ENCODE results near the gene RLN3.

RLN3 gene

DNA sequence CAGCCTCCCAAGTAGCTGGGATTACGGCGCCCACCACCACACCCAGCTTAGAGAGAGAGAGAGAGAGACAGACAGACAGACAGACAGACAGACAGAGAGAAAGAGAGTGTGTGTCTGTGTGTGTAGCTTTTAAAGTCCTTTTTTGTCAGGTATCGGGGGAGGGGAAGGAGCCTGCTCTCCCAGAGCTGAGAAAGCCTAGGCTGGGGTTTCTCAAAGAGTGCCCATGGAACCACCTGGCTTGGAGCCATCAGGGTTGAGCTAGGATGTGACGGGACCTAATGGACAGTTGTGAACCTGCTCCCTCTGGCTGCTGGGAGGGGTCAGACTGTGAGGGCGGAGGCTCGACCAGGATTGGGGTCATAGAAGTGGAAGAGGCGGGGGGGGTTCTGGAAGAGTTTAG is 38.5 kb upstream of the RLN3 start:
- no peak overlapping the region for H3K4me3 ChIP-seq (ENCODE audit: low read depth, low read length)
- no peak for DNase-seq (ENCODE audit: low read depth)

DNA sequence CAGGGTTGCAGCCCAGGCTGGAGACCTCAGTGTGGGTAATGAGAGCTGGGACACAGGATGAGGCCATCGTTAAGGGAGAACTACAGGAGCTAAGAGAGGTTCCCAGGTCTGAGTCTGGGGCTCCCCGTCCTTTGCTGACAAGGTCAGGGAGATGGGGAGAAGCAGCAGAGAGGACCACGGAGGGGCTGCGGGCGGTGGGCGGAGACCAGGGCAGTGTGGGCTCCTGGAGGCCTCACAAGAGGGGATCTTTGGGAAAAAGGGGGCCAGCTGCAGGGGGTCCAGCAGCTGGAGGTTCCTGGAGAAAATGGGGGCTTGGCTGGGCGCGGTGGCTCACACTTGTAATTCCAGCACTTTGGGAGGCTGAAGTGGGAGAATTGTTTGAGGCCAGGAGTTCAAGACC is 37.9 kb upstream of the RLN3 start:
- TF ChIP-seq POLR2A (IDR thresholded peaks at IDR 0.05; ENCODE audit: extremely low read depth, insufficient read length) = no peak
- TF ChIP-seq, protein P1, sequence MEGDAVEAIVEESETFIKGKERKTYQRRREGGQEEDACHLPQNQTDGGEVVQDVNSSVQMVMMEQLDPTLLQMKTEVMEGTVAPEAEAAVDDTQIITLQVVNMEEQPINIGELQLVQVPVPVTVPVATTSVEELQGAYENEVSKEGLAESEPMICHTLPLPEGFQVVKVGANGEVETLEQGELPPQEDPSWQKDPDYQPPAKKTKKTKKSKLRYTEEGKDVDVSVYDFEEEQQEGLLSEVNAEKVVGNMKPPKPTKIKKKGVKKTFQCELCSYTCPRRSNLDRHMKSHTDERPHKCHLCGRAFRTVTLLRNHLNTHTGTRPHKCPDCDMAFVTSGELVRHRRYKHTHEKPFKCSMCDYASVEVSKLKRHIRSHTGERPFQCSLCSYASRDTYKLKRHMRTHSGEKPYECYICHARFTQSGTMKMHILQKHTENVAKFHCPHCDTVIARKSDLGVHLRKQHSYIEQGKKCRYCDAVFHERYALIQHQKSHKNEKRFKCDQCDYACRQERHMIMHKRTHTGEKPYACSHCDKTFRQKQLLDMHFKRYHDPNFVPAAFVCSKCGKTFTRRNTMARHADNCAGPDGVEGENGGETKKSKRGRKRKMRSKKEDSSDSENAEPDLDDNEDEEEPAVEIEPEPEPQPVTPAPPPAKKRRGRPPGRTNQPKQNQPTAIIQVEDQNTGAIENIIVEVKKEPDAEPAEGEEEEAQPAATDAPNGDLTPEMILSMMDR (IDR thresholded peaks at IDR 0.05; ENCODE audit: low read depth, low read length) = no peak
- TF ChIP-seq, protein P2, sequence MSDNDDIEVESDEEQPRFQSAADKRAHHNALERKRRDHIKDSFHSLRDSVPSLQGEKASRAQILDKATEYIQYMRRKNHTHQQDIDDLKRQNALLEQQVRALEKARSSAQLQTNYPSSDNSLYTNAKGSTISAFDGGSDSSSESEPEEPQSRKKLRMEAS (IDR thresholded peaks at IDR 0.05; ENCODE audit: low read depth, low read length) = no peak
- no peak for TF ChIP-seq MYC (IDR thresholded peaks at IDR 0.05; ENCODE audit: low read depth, low read length)
- DNase-seq (ENCODE audit: low read depth) = no peak
- no peak overlapping the region for H3K4me3 ChIP-seq (ENCODE audit: low read depth, low read length)

More for the DNA sequence above, 38.5 kb upstream of the RLN3 start:
- TF ChIP-seq MYC (IDR thresholded peaks at IDR 0.05; ENCODE audit: low read depth, low read length) (no peak), POLR2A (IDR thresholded peaks at IDR 0.05; ENCODE audit: extremely low read depth, insufficient read length) (no peak)
- TF ChIP-seq, protein P2 (IDR thresholded peaks at IDR 0.05; ENCODE audit: low read depth, low read length) = no peak
- TF ChIP-seq, protein P1 (IDR thresholded peaks at IDR 0.05; ENCODE audit: low read depth, low read length) = no peak

DNA sequence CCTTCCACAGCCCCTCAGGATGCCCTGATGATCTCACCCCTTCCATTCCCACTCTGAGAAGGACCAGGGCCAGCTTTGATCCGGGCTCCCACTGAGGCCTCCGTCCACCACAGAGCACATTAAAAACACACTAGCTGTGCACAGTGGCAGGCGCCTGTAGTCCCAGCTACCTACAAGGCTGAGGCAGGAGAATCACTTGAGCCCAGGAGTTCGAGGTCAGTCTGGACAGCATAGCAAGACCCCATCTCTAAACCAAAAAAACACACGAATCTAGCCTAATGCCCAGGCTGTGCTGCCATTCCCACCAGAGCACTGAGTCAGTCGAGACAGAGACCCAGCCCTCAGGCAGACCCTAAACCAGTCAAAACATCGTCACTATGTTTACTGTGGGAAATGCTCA is 35.9 kb upstream of the RLN3 start:
- H3K4me3 ChIP-seq (ENCODE audit: low read depth, low read length) = no peak overlapping the region
- DNase-seq (ENCODE audit: low read depth) = no peak
- TF ChIP-seq POLR2A (IDR thresholded peaks at IDR 0.05; ENCODE audit: extremely low read depth, insufficient read length) = no peak
- TF ChIP-seq, protein P2 (IDR thresholded peaks at IDR 0.05; ENCODE audit: low read depth, low read length) = no peak
- TF ChIP-seq, protein P1 (IDR thresholded peaks at IDR 0.05; ENCODE audit: low read depth, low read length) = no peak
- no peak for TF ChIP-seq MYC (IDR thresholded peaks at IDR 0.05; ENCODE audit: low read depth, low read length)

DNA sequence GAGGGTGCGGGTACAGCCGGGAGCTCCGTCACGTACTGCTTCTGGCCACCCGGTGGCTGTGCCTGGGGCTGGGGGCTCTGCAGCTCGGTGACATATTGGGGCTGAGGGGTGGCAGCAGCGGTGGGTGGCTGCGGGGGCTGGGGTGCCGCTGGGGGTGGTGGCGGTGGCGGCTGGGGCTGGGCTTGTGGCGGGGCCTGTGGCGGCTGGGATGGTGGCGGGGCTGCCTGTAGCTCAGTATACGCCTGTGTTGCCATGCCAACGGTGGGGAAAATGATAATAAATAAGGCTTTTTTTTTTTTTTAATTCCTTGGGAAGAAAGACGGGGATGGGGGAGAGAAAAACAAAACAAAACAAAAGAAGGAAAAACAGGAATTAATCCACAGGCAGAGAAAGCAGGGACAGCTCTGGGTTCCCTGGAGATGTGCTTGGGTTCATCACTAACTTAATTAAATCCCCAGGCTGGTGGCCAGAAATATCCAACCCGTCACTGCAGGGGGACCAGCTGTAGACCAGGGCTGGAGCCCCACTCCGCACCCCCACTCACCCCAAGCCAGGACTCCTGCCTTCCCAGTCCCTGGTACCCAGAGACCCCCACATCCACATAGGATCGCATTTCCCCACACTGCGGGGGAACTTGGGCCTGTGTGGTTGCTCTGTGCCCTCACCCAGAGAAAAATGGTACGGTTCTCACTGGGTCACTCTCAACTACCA is 34.2 kb upstream of the RLN3 start:
- TF ChIP-seq, protein P2 (IDR thresholded peaks at IDR 0.05; ENCODE audit: low read depth, low read length) = no peak
- TF ChIP-seq MYC (IDR thresholded peaks at IDR 0.05; ENCODE audit: low read depth, low read length) (no peak), POLR2A (IDR thresholded peaks at IDR 0.05; ENCODE audit: extremely low read depth, insufficient read length) (no peak)
- TF ChIP-seq, protein P1 (IDR thresholded peaks at IDR 0.05; ENCODE audit: low read depth, low read length) = no peak
- no peak overlapping the region for H3K4me3 ChIP-seq (ENCODE audit: low read depth, low read length)
- DNase-seq (ENCODE audit: low read depth) = no peak

DNA sequence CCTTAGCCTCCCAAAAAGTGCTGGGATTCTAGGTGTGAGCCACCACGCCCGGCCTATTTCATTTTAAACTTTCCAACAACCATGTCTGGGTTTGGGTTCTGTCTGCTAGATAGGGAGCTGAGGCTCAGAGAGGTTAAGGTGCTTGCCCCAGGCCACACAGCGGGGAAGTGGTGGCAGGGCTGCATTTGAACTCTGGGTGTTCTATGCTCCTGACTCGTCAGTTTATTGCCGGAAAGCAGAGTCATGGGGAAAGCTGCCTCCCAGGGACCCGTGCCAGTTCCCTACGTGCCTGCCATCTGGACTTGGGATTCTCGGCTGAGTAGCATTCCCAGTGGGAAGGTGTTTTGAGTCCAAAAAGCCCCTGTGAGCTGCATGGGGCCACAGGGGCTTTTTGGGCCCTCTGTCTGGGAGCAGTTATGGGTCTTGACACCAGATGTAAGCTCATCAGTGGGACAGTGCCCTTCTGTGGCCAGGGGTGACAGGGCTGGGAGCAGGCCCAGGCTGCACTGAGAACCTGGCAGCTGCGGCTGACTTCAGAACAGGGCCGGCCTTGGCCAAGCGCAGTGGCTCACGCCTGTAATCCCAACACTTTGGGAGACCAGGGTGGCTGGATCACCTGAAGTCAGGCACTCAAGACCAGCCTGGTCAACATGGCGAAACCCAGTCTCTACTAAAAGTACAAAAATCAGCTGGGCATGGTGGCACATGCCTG is 32.8 kb upstream of the RLN3 start:
- TF ChIP-seq MYC (IDR thresholded peaks at IDR 0.05; ENCODE audit: low read depth, low read length) = no peak
- TF ChIP-seq, protein P1 (IDR thresholded peaks at IDR 0.05; ENCODE audit: low read depth, low read length) = no peak
- TF ChIP-seq, protein P2 (IDR thresholded peaks at IDR 0.05; ENCODE audit: low read depth, low read length) = no peak
- no peak for TF ChIP-seq POLR2A (IDR thresholded peaks at IDR 0.05; ENCODE audit: extremely low read depth, insufficient read length)
- no peak overlapping the region for H3K4me3 ChIP-seq (ENCODE audit: low read depth, low read length)
- DNase-seq (ENCODE audit: low read depth) = no peak

Measured in NB4 (cell line).